Naive B cell (primary cell): ENCODE results near the gene MAF. TPM values are rescaled to one million over a fixed set of nuclear protein-coding genes. Genes with fewer than 3 reads are reported as not detected.

Experiments used
- ATAC-seq, 2 donors: fragments of 150-1000 bp; cut with Tn5 transposase; 2 replicates each; pipeline ENCODE4 v1.10.0; 2021; ENCODE audit warnings: low read depth in 2 of 2, mild to moderate bottlenecking in 2 of 2, moderate library complexity in 2 of 2
- DNase-seq: peaks from one replicate; pipeline ENCODE4 v3.0.0; 2022
- H3K27ac Mint-ChIP-seq, 6 donors: one replicate each; pipeline ENCODE4 v1.8.0; 2020 to 2022; ENCODE audit warnings: mild to moderate bottlenecking in 6 of 6, mixed read lengths in 6 of 6, moderate library complexity in 5 of 6, inconsistent platforms in 2 of 6
- H3K27me3 Mint-ChIP-seq, 3 donors: one replicate each; pipeline ENCODE4 v1.8.0; 2021 to 2022; ENCODE audit warnings: mixed read lengths in 3 of 3, mild to moderate bottlenecking in 1 of 3
- H3K36me3 Mint-ChIP-seq, 2 donors: one replicate each; pipeline ENCODE4 v1.8.0; 2020 to 2022; ENCODE audit warnings: mixed read lengths in 2 of 2, inconsistent platforms in 1 of 2, mild to moderate bottlenecking in 1 of 2
- H3K4me1 Mint-ChIP-seq, 3 donors: one replicate each; pipeline ENCODE4 v1.8.0; 2020 to 2022; ENCODE audit warnings: mixed read lengths in 3 of 3, inconsistent platforms in 1 of 3, mild to moderate bottlenecking in 1 of 3, moderate library complexity in 1 of 3
- H3K4me3 Mint-ChIP-seq, 8 donors: one replicate each; pipeline ENCODE4 v1.8.0; 2020 to 2022; ENCODE audit warnings: mild to moderate bottlenecking in 8 of 8, mixed read lengths in 8 of 8, moderate library complexity in 8 of 8, inconsistent platforms in 2 of 8
- H3K9me3 Mint-ChIP-seq, 7 donors: one replicate each; pipeline ENCODE4 v1.8.0; 2020 to 2022; ENCODE audit warnings: mixed read lengths in 7 of 7, mild to moderate bottlenecking in 5 of 7, inconsistent platforms in 2 of 7, moderate library complexity in 1 of 7
- polyA plus RNA-seq, 6 donors: library from polyadenylated mRNA; unstranded; fragments of 300-500 nt; fragmentation: Illumina TruSeq; gene quantifications; one replicate each; pipeline ENCODE4 v1.2.3, GENCODE V29; 2021; ENCODE audit warnings: low read depth in 6 of 6

MAF gene
- polyA plus RNA-seq, 6 donors from 2014 or later, result 0.11 TPM; not detected in 5

GRCh38 chr16:79595231-79595641 lies 5.3 kb downstream of the MAF start:
- no peak overlapping the region for H3K27ac Mint-ChIP-seq
- peaks cover 6 to 9% (median 7%) of the 10 kb centered on the region in 3 donors for H3K4me1 Mint-ChIP-seq
- no peaks in the 10 kb centered on the region for H3K36me3 Mint-ChIP-seq
- peaks cover 49 to 73% (median 72%) of the 10 kb centered on the region in 3 donors for H3K27me3 Mint-ChIP-seq
- no peaks in the 10 kb centered on the region for H3K9me3 Mint-ChIP-seq
- peak overlapping the region in 1 of 8 donors; percentile 10 for H3K4me3 Mint-ChIP-seq
- DNase-seq (no peak), ATAC-seq (no peak)

- DNase-seq (no peak), ATAC-seq (no peak)
- Mint-ChIP-seq H3K9me3 (no peaks in the 10 kb centered on the region), H3K4me1 (peaks cover 0 to 6% (median 4%) of the 10 kb centered on the region in 3 donors), H3K27ac (no peak overlapping the region), H3K27me3 (peaks cover 56 to 73% (median 69%) of the 10 kb centered on the region in 3 donors), H3K36me3 (no peaks in the 10 kb centered on the region), H3K4me3 (no peak overlapping the region)
Observed at GRCh38 chr16:79593754-79594153, 6.8 kb downstream of the MAF start.

DNA sequence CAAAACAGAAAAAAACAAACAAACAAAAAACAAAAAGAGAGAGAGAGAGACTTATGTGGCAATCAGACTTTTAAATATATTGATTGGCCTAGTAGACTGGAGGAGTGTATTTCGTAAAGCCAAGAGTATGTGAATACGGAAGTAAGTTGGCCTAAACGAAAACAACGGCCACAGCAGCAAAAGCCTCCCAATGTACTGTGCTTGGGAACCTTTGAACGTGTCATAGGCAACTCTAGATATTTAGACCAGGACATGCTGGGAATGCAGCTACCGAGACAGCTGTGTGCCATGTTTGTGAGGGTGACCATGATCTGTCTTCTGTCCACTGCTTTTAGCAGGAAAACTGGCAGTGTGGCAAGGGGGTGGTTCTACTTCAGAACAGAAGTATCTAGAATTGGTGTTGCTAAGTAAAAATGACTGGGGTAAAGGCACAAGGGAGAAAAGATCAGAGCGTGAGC lies 7.4 kb downstream of the MAF start:
- Mint-ChIP-seq H3K9me3 (no peaks in the 10 kb centered on the region), H3K36me3 (no peaks in the 10 kb centered on the region), H3K27me3 (peaks cover 58 to 73% (median 65%) of the 10 kb centered on the region in 3 donors), H3K4me3 (no peak overlapping the region), H3K4me1 (peaks cover 0 to 1% (median under 1%) of the 10 kb centered on the region in 3 donors), H3K27ac (no peak overlapping the region)
- ATAC-seq (no peak), DNase-seq (no peak)

- Mint-ChIP-seq H3K4me1 (no peaks in the 10 kb centered on the region), H3K36me3 (no peaks in the 10 kb centered on the region), H3K27ac (no peak overlapping the region), H3K27me3 (peaks cover 57 to 76% (median 66%) of the 10 kb centered on the region in 3 donors), H3K9me3 (no peaks in the 10 kb centered on the region), H3K4me3 (no peak overlapping the region)
- DNase-seq (no peak), ATAC-seq (no peak)
Observed at GRCh38 chr16:79592186-79592585, 8.4 kb downstream of the MAF start.

GRCh38 chr16:79589601-79590102 lies 10.9 kb downstream of the MAF start:
- Mint-ChIP-seq H3K27ac (no peak overlapping the region), H3K9me3 (no peaks in the 10 kb centered on the region), H3K36me3 (no peaks in the 10 kb centered on the region), H3K4me1 (no peaks in the 10 kb centered on the region), H3K27me3 (peaks cover 52 to 57% (median 52%) of the 10 kb centered on the region in 3 donors), H3K4me3 (no peak overlapping the region)
- ATAC-seq, result no peak
- no peak for DNase-seq

DNA sequence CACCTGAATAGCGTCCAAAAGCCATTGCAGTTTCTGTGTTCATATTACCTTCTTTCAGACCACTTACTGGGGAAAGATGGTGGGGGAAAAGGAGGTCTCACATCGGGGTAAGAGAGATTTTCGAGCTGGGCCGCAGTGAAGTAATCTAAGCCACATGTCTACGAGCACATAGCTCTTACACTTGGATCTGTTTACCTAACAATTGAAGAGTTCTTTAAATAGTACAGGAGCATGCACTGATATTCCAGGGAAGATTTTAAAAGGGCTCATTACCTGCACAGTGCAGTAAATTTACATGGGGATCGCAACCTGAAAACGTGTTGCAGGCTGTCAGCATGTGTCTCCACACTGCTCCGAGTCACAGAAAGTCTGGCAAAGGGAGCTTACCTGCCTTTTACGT lies 12.6 kb downstream of the MAF start:
- Mint-ChIP-seq H3K4me1 (no peaks in the 10 kb centered on the region), H3K27ac (no peak overlapping the region)

DNA sequence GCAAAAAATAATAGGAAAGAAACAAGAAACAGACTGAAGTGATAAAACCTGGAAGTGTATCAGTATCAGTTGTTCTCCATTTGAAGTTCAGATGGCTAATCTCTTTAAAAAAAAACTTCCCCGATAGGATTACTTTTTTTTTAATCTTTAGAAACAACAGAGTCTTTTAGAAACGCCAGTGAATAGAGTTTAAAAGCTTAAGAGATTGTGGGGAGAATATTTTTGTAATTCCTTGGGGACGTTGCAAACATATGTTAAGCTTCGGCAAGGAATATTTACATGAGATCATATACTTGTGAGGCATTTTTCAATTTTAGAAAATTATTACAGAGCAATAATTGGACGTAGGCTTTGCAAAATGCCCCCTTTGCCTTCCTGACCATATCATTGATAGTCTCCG lies 13.2 kb downstream of the MAF start:
- ATAC-seq (no peak), DNase-seq (no peak)
- no peak overlapping the region for H3K4me3 Mint-ChIP-seq
- H3K4me1 Mint-ChIP-seq, result no peaks in the 10 kb centered on the region
- peaks cover 49 to 52% (median 49%) of the 10 kb centered on the region in 3 donors for H3K27me3 Mint-ChIP-seq
- H3K27ac Mint-ChIP-seq, result no peak overlapping the region
- H3K9me3 Mint-ChIP-seq, result no peaks in the 10 kb centered on the region
- H3K36me3 Mint-ChIP-seq, result no peaks in the 10 kb centered on the region

More for the DNA sequence above, 12.6 kb downstream of the MAF start:
- no peaks in the 10 kb centered on the region for H3K9me3 Mint-ChIP-seq
- peaks cover 49 to 55% (median 52%) of the 10 kb centered on the region in 3 donors for H3K27me3 Mint-ChIP-seq
- ATAC-seq (no peak), DNase-seq (no peak)
- no peaks in the 10 kb centered on the region for H3K36me3 Mint-ChIP-seq
- H3K4me3 Mint-ChIP-seq, result no peak overlapping the region

- Mint-ChIP-seq H3K9me3 (peaks cover 0 to 2% (median 0%) of the 10 kb centered on the region in 7 donors), H3K4me3 (no peak overlapping the region), H3K27ac (no peak overlapping the region), H3K4me1 (no peaks in the 10 kb centered on the region), H3K36me3 (no peaks in the 10 kb centered on the region), H3K27me3 (peaks cover 42 to 58% (median 45%) of the 10 kb centered on the region in 3 donors)
- no peak for DNase-seq
- no peak for ATAC-seq
Observed at GRCh38 chr16:79582789-79583188, 17.7 kb downstream of the MAF start.

- peaks cover 0 to 2% (median 0%) of the 10 kb centered on the region in 7 donors for H3K9me3 Mint-ChIP-seq
- ATAC-seq (no peak), DNase-seq (no peak)
- peaks cover 45 to 60% (median 56%) of the 10 kb centered on the region in 3 donors for H3K27me3 Mint-ChIP-seq
- H3K27ac Mint-ChIP-seq, result no peak overlapping the region
- H3K4me3 Mint-ChIP-seq, result no peak overlapping the region
- H3K36me3 Mint-ChIP-seq, result no peaks in the 10 kb centered on the region
- H3K4me1 Mint-ChIP-seq, result no peaks in the 10 kb centered on the region
Observed at GRCh38 chr16:79580453-79581191, 19.9 kb downstream of the MAF start.

DNA sequence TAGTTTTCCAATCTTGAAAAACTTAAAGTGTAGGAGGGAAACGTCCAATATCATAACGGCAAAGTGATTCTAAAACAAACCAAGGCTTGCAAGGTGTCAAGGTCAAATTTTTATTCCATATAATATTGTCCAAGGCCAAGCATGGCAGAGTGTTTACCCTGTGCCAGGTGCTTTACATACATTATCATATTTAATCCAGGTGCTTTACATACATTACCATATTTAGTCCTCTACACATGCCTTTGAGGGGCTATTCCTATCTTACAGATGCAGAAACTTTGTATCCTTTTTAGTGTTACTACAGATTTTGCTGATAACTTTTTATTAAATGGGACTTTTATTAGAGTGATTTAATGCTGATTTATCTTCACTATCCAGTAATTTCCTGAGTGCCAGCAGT lies 23.9 kb downstream of the MAF start:
- Mint-ChIP-seq H3K36me3 (no peaks in the 10 kb centered on the region), H3K4me3 (no peak overlapping the region), H3K27me3 (peaks cover 41 to 58% (median 57%) of the 10 kb centered on the region in 3 donors), H3K27ac (no peak overlapping the region), H3K4me1 (no peaks in the 10 kb centered on the region), H3K9me3 (peaks cover 0 to 4% (median 1%) of the 10 kb centered on the region in 7 donors)
- ATAC-seq, result no peak
- no peak for DNase-seq

- H3K36me3 Mint-ChIP-seq, result no peaks in the 10 kb centered on the region
- H3K4me3 Mint-ChIP-seq, result no peak overlapping the region
- DNase-seq, result no peak
- peaks cover 30 to 55% (median 50%) of the 10 kb centered on the region in 3 donors for H3K27me3 Mint-ChIP-seq
- ATAC-seq, result no peak
- peaks cover 0 to 10% (median 0%) of the 10 kb centered on the region in 7 donors for H3K9me3 Mint-ChIP-seq
- no peaks in the 10 kb centered on the region for H3K4me1 Mint-ChIP-seq
- H3K27ac Mint-ChIP-seq, result no peak overlapping the region
Observed at GRCh38 chr16:79573884-79574283, 26.7 kb downstream of the MAF start.

DNA sequence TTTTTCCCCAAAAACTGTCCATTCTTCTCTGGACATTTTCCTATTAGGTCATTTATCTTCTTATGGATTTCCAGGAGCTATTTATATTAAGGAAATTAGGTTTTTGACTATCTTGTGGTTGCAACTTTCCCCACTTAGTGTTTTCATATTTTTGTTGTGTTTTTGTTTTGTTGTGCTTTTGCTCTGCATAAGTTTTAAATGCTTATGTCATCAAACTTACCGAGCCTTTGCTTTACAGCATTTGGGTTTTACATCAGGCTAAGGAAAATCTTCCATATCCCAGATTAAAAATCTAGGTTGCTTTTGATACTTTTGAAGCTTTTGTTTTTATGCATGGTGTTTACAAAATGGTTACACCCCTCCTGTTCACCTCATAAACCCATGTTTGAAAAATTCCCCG lies 27.5 kb downstream of the MAF start:
- H3K27ac Mint-ChIP-seq, result no peak overlapping the region
- no peaks in the 10 kb centered on the region for H3K36me3 Mint-ChIP-seq
- no peaks in the 10 kb centered on the region for H3K4me1 Mint-ChIP-seq
- peaks cover 0 to 10% (median 0%) of the 10 kb centered on the region in 7 donors for H3K9me3 Mint-ChIP-seq
- ATAC-seq, result no peak
- no peak for DNase-seq
- no peak overlapping the region for H3K4me3 Mint-ChIP-seq
- H3K27me3 Mint-ChIP-seq, result peaks cover 30 to 55% (median 48%) of the 10 kb centered on the region in 3 donors

DNA sequence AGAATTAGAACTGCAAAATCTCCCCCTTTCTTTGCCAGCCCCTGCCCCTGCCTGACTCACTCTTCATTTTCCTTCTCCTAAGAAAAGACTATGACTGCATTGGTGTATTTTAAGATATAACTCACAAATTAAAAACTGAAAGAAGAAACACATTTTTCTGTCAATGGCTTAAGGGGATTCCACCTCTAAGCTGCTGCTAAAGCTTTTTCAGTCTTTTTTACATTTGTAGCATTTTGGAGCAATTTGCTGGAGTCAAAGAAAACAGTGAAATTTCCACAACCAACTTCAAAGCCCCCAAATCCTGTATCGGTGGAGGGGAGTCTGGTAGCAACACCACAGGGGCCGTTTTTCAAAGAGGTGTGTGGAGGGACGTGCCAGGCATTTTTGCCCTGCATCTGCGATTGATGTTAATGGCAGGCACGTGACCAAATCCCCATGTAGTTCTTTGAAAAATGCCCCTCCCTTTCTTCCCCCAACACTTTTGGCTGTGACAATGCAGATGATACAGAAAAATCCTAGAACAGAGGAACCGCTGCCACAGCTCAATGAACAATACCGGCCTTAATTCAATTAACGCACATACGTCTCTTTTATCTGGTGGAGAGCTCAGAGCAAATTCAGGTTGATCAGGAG lies 28.5 kb downstream of the MAF start:
- ATAC-seq (no peak), DNase-seq (no peak)
- H3K27ac Mint-ChIP-seq, result no peak overlapping the region
- no peaks in the 10 kb centered on the region for H3K36me3 Mint-ChIP-seq
- peaks cover 0 to 10% (median 0%) of the 10 kb centered on the region in 7 donors for H3K9me3 Mint-ChIP-seq
- peaks cover 26 to 47% (median 39%) of the 10 kb centered on the region in 3 donors for H3K27me3 Mint-ChIP-seq
- no peak overlapping the region for H3K4me3 Mint-ChIP-seq
- H3K4me1 Mint-ChIP-seq, result no peaks in the 10 kb centered on the region
